HG03280 (cell line): ENCODE measurements around the gene PLPPR3.
"Not testable (repeated sequence)": the region's sequence is repeated elsewhere in the genome, so short reads cannot be mapped to it uniquely, and the experiment has no call there.

Source experiments
- ATAC-seq: cut with Tn5 transposase; IDR thresholded peaks from one replicate; pipeline ENCODE4 v1.9.1; 2021; ENCODE audit warnings: mild to moderate bottlenecking, moderate library complexity; ENCODE audit not compliant: unreplicated experiment

The PLPPR3 gene

DNA sequence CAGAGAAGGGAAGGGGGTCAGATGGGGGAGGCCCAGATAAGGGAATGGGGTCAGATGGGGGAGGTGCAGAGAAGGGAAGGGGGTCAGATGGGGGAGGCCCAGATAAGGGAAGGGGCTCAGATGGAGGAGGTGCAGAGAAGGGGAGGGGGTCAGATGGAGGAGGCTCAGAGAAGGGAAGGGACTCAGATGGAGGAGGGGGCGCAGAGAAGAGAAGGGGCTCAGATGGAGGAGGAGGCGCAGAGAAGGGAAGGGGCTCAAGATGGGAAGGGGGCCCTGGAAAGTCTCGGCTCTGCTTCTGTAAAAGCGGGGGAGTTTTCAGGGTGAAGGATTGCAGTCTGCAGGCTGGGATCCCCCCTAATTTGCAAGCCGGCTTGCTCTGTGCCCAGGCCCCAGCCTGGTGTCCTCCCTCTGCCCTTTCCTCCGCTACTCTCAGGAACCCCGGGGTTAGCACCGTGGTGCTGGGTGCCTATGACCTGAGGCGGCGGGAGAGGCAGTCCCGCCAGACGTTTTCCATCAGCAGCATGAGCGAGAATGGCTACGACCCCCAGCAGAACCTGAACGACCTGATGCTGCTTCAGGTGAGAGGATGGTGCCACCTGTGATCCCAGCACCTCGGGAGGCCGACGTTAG is 7.5 kb upstream of the PLPPR3 start:
- ATAC-seq: no peak

DNA sequence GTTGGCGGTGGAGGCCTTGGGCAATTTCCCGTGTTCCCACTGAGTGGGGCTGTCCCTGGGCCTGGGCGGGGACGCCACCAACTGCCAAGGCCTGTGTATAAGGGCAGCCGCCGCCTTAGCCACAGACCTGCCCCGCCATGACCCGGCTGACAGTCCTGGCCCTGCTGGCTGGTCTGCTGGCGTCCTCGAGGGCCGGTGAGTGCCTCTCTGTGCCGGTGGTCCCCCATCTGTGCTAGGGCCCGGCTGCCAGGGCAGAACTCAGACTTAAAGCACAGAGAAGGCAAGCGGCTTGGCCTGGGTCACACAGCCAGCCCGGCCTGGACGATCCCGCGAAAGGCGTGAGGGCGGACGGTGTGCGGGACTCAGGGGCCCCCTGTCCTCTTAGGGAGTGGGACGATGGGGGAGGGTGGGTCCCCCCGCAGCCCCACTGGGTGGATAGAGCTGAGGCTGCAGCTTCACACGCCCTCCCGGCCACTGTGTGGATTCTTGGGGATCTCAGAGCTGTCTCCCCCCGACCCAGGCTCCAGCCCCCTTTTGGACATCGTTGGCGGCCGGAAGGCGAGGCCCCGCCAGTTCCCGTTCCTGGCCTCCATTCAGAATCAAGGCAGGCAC is 6.1 kb upstream of the PLPPR3 start, which contains the start of gene AZU1:
Gene AZU1, plus strand, starts transcription at position 128 of the 612 bp plus-strand sequence. Its CDS starts 10 bp downstream, at position 138.
- ATAC-seq: no peak

DNA sequence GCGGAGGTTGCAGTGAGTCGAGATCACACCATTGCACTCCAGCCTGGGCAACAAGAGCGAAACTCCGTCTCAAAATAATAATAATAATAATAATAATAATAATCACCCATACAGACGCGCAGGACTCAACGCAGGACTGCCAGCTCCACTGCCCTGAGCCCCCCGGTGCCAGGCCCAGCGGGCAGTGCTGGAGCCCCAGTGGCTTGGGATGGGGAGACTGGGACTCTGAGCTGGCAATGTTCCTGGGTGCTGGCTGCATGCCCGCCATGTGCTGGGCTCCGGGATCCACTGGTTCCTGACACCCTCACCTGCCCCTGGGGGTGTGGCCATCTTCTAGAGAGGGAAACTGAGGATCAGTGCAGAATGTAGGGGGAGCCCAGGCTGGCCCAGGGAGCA is 5.6 kb upstream of the PLPPR3 start:
- ATAC-seq: no peak

DNA sequence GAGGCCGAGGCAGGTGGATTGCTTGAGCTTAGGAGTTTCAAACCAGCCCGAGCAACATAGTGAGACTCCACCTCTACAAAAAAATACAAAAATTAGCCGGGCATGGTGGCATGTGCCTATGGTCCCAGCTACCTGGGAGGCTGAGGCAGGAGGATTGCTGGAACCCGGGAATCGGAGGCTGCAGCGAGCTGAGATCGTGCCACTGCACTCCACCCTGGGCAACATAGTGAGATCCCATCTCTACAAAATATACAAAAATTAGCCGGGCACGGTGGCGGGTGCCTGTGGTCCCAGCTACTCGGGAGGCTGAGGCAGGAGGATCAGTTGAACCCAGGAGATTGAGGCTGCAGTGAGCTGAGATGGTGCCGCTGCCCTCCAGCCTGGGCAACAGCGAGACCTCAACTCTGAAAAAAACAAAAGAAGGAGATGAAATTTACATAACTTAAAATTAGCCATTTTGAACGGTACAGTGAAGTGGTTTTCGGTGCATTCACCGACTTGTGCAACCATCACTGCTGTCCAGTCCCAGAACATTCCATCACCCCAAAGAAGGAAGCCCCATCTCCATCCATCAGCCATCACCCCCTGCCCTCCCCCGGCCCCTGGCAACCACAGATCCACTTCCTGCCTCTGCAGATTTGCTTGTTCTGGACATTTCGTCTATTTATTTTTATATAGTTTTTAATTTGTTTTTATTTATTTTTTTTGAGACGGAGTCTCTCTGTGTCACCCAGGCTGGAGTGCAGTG is 4.3 kb upstream of the PLPPR3 start:
- ATAC-seq: no peak

DNA sequence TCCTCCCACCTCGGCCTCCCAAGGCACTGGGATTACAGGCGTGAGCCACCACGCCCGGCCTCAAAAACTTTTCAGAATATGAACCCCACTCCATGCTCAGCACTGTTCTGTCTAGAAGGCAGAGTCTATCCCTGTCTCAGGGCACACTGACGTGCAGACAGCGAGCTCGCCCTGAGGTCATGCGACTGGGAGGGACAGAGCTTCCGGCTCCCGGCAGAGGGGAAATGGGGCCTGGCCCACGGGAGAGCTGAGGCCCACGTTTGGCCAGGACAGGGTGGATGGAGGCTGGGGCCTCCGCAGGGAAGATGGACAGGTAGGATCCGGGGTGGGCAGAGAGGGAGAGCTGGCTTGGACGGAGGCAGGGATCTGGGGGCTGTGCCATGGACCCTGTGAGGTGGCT is 3.1 kb upstream of the PLPPR3 start:
- ATAC-seq: no peak

DNA sequence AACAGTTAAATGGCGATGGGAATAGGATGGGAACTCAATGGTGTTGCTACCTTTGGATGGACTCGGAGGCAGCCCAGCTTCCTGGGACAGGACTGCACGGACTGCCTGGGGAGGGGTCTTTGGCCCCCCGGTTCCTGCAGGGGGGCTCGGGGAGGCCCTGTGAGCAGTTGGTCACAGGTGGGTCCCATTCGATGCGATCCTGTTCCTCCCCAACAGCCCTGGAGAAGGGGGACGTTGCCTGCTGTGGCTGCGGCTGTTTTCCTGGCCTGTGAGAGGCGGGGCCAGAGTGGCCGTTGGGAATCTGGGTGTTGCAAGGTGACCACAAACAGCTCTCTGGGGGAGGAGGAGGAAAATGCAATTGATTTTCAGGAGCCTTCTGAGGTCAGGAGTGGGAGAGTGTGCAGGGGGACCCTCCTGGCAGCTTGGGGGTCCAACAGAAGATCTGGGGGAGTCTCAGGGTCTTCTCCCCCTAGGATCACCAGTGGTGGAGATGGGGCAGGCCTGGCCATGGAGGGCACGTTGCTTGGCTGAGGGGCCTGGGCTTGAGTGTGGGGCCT is 1.9 kb upstream of the PLPPR3 start:
- no peak for ATAC-seq

DNA sequence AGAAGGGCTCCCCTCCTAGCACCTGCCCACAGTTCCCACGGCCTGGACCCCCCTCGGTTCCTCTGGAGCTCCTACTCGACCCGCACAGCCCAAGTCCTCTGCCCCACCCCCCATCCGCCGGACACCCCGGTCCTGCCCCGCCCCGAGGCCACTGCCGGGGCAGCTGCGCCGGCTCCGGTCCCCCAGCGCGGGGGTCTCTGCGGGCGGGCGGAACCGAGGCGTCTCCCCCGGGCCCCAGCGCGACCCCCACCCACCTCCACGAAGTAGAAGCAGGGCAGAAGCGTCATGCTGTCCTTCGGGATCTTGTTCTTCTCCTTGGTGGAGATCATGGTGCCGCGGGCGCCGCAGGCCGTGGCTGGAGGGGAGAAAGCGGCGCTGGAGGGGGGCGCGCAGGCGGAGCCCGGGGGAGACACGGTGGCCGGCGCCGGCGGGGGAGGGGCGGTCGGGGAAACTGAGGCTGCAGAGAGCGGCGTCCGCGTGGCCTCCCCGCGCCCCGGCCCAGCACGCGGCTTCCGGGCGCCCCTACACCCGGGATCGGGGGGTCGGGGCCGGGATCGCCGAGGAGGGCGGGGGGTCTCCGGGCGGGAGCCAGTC is 427 bp downstream of the PLPPR3 start:
- ATAC-seq: no peak

DNA sequence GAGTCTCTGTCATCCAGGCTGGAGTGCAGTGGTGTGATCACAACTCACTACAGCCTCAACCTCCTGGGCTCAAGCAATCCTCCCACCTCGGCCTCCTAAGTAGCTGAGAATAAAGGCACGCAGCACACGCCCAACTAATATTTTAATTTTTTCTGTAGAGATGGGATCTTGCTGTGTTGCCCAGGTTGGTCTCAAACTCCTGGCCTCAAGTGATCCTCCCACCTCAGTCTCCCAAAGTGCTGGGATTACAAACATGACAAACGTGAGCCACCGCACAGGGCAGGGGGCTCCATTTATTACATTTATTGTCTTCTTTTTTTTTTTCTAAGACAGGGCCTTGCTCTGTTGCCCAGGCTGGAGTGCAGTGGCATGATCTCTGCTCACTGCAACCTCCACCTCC is 1.5 kb downstream of the PLPPR3 start:
- not testable (repeated sequence) for ATAC-seq

DNA sequence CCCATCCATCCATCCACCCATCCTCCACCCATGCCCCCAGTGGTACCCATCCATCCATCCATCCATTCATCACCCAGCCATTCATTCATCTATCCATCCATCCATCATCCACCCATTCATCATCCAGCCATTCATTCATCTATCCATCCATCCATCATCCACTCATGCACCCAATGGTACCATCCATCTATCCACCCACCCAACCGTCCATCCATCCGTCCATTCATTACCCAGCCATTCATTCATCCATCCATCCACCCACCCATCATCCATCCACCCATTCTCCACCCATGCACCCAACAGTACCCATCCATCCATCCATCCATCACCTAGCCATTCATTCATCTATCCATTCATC is 5.3 kb downstream of the PLPPR3 start:
- no peak for ATAC-seq

DNA sequence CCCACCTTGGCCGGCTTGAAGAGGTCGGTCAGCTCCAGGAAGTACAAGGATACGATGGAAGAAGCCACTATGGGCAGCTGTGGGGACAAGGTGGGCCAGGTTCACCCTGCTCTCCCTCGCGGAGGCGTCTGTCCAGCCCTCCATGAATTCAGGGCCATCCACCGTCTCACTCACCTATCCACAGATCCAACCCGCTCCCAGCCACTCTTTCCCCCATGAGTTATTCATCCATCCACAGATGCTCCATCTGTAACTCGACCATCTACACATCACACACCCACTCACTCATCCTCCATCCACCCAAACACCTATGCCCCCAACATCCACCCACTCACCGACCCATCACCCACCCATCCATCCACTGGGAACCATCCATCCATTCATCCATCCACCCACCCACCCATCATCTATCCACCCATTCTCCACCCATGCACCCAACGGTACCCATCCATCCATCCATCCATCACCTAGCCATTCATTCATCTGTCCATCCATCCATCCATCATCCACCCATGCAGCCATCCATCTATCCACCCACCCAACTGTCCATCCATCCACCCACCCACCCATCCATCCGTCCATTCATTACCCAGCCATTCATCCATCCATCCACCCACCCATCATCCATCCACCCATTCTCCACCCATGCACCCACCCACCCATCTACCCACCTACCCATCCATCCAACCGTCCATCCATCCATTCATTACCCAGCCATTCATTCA is 5.8 kb downstream of the PLPPR3 start:
- ATAC-seq: no peak

DNA sequence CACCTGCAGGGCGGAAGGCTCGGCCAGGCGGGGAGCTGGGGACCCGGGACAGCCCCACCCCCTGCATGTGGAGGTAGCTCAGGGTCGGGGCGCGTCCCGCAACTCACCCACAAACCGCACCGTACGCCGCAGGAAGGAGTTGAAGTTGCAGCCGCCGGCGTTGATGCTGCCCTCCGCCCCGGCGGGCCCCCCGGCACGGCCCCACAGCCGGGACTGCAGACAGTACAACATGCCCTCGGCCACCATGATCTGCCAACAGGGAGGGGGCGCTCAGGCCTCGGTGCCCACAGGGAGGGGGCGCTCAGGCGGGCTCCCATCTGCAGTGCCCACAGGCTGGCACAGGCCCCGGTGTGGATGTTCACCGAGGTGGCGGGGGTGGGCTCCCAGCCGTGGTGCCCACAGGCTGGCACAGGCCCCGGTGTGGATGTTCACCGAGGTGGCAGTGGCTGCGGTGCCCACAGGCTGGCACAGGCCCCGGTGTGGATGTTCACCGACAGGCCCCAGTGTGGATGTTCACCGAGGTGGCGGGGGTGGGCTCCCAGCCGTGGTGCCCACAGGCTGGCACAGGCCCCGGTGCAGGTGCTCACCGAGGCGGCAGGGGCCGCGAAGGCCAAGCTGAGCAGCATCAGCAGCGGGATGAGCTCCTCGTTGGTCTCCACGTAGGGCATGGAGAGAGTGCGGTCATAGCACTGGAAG is 6.5 kb downstream of the PLPPR3 start:
- ATAC-seq: no peak

DNA sequence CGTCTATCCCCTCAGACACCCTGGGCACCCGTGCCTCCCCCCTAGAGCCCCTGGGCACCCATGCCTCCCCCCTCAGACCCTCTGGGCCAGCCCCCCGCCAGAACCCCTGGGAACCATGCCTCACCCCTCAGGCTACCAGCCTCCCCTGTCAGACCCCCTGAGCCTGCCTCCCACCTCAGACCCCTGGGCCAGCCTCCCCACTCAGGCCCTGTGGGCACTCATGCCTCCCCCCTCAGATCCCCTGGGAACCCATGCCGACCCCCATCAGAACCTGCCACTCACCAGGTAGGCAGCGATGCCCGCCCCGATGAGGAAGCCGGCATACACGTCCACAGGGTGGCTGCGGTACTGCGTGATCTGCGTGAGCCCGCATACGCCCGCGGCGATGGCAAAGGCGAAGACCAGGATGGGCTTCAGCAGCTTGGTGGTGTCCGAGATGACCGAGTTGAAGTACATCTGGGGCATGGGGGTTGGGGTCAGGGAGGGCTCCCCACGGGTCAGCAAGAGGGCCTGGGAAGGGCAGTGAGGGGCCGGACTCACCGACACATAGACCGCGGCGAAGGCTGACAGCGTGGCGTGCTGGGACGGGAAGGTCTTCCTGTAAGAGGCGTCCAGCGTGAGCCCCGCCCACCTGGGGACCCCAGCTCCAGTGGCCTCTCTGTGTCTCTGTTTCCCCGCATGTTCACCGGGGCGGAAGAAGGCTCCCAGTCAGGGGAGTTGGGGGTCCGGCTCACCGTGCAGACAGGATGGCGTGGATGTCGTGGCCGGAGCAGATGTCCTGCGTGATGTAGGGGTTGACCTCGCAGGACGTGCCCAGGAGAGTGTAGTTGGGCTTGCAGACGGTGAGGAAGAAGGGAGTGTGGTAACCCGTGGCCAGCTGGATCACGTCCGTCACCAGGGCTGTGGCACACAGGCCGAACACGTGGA is 7.3 kb downstream of the PLPPR3 start:
- ATAC-seq: no peak

DNA sequence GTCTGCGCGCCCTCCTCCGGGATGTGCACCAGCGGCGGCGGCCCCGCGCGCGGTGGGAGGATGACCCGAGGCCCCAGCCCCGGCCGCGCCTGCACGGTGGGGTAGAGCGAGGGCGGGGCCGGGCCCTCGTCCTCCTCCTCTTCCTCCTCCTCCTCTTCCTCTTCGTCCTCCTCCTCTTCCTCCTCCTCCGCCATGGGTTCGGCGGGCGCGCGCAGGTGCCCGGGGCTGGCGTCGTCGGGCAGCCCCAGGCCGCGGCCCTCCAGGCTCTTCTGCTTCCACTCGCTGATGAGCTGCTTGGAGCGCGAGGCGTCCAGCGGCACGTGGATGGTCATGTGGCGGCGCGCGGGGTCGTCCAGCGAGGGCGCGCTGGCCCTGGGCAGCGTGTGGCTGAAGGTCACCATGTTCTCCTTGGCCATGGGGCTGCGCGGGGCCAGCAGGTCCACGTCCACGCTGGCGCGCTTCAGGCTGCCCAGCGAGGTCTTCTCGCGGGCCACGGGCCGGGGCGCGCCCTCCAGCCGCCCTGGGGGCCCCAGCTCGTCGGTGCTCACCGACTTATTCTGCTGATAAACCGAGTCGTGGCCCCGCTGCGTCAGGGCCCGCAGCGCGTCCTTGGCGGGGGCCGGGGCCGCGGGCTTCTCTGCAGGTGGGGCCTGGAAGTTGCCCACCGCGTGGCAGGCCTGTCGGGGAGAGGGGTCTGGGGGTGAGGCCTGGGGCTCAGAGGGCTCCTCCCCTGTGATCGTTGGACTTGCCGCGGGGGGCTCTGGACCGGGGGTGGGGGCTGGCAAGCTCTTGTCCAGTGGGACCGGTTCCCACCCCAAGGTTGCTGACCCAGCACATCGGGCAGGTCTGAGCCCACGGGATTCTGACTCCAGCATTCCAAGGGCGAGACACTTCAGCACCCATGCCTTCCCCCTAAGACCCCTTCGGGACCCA is 8.3 kb downstream of the PLPPR3 start:
- no peak for ATAC-seq

DNA sequence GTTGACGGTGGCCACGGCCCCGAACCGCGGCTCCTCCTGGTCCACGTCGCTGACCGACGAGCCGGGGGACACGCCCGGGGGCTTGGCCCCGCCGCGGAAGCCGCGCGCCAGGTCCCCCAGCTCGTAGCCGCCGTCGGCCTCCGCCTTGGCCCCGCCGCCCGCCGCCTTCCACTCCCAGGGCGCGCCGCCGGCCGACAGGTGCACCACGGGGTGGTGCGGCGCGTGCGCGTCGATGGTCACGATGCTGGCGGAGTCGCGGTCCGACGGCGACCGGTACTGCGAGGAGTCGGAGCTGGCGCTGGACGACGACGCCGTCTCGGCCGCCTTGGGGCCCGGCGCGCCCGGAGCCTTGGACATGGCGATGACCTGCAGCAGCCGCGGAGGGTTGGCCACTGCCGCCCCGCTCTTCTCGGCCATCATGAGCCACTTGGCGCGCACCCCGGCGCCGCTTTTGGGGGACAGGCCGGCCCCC is 9.0 kb downstream of the PLPPR3 start:
- no peak for ATAC-seq

DNA sequence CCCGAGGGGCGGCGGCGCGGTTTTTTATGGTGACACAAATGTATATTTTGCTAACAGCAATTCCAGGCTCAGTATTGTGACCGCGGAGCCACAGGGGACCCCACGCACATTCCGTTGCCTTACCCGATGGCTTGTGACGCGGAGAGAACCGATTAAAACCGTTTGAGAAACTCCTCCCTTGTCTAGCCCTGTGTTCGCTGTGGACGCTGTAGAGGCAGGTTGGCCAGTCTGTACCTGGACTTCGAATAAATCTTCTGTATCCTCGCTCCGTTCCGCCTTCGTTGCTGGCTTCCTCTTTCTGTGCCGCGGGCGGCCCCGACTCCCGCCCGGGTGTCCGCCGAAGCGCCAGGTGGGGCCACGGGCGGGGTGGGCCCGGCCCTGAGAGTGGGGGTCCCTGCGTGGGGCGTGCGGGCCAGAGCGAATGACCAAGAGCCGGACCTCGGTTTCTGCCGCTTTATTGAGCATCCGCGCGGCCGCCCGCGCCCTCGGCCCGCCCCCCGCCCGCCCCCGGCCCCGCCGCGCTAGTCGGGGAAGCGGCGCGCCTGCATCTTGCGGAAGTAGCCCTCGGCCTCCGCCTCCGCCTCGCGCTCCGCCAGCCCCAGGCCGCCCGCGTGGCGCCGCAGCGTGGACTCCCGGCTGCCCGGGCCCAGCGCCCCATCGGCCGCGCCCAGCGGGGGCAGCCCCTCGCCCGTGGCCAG is 9.6 kb downstream of the PLPPR3 start:
- ATAC-seq: no peak

DNA sequence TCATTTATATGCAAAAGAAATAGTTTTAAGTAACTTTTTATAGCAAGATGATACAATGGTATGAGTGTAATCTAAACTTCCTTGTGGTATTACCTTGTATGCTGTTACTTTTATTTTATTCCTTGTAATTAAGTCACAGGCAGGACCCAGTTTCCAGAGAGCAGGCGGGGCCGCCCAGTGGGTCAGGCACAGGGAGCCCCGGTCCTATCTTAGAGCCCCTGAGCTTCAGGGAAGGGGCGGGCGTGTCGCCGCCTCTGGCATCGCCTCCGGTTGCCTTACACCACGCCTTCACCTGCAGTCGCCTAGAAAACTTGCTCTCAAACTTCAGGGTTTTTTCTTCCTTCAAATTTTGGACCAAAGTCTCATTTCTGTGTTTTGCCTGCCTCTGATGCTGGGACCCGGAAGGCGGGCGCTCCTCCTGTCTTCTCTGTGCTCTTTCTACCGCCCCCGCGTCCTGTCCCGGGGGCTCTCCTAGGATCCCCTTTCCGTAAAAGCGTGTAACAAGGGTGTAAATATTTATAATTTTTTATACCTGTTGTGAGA is 10.2 kb downstream of the PLPPR3 start:
- ATAC-seq: no peak

DNA sequence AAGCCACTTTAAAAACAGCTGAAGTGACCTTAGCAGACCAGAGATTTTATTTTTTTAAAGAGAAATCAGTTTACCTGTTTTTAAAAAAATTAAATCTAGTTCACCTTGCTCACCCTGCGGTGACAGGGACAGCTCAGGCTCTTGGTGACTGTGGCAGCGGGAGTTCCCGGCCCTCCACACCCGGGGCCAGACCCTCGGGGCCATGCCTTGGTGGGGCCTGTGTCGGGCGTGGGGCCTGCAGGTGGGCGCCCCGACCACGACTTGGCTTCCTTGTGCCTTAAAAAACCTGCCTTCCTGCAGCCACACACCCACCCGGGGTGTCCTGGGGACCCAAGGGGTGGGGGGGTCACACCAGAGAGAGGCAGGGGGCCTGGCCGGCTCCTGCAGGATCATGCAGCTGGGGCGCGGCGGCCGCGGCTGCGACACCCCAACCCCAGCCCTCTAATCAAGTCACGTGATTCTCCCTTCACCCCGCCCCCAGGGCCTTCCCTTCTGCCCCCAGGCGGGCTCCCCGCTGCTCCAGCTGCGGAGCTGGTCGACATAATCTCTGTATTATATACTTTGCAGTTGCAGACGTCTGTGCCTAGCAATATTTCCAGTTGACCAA is 10.8 kb downstream of the PLPPR3 start:
- ATAC-seq: no peak
